Activated CD4-positive, alpha-beta T cell treated with anti-CD3 and anti-CD28 coated beads for 4 hours (primary cell): ENCODE results near the gene EXOC6B.

ENCODE experiments used
- DNase-seq, 2 donors: peaks; one replicate each; pipeline ENCODE4 v3.0.0-alpha.2; 2020

EXOC6B gene

GRCh38 chr2:72828840-72829507, 3.1 kb upstream of the EXOC6B start:
- DNase-seq: no peak

- DNase-seq: no peak
These were observed 2.3 kb upstream of the EXOC6B start for GRCh38 chr2:72827966-72828646.

GRCh38 chr2:72827487-72827886, 1.7 kb upstream of the EXOC6B start:
- no peak for DNase-seq

GRCh38 chr2:72826156-72826477, 284 bp upstream of the EXOC6B start:
- DNase-seq: no peak

- no peak for DNase-seq
These were observed 1.5 kb downstream of the EXOC6B start for GRCh38 chr2:72824224-72824842.

- no peak for DNase-seq
These were observed 3.0 kb downstream of the EXOC6B start for GRCh38 chr2:72822794-72823193.

GRCh38 chr2:72821983-72822382, 3.9 kb downstream of the EXOC6B start:
- DNase-seq: no peak

- no peak for DNase-seq
These were observed 4.7 kb downstream of the EXOC6B start for GRCh38 chr2:72821118-72821517.

GRCh38 chr2:72819501-72819900, 6.3 kb downstream of the EXOC6B start:
- DNase-seq: no peak

GRCh38 chr2:72815655-72816278, 10.1 kb downstream of the EXOC6B start:
- DNase-seq: no peak

- no peak for DNase-seq
These were observed 12.0 kb downstream of the EXOC6B start for GRCh38 chr2:72813841-72814240.

GRCh38 chr2:72810165-72810564, 15.7 kb downstream of the EXOC6B start:
- DNase-seq: no peak

GRCh38 chr2:72809095-72809494, 16.7 kb downstream of the EXOC6B start:
- DNase-seq: no peak

GRCh38 chr2:72806280-72806945, 19.4 kb downstream of the EXOC6B start:
- no peak for DNase-seq

- DNase-seq: no peak
These were observed 22.1 kb downstream of the EXOC6B start for GRCh38 chr2:72803626-72804320.

- DNase-seq: no peak
These were observed 22.7 kb downstream of the EXOC6B start for GRCh38 chr2:72803151-72803550.

GRCh38 chr2:72800492-72800891, 25.3 kb downstream of the EXOC6B start:
- DNase-seq: no peak

GRCh38 chr2:72797740-72798139, 28.1 kb downstream of the EXOC6B start:
- no peak for DNase-seq

GRCh38 chr2:72796766-72797165, 29.1 kb downstream of the EXOC6B start:
- no peak for DNase-seq

GRCh38 chr2:72794572-72794971, 31.3 kb downstream of the EXOC6B start:
- DNase-seq: no peak

- no peak for DNase-seq
These were observed 31.9 kb downstream of the EXOC6B start for GRCh38 chr2:72793798-72794440.

- no peak for DNase-seq
These were observed 36.6 kb downstream of the EXOC6B start for GRCh38 chr2:72789241-72789640.
